ENCODE measurements around the gene CLN3. TPM values are rescaled to one million over a fixed set of nuclear protein-coding genes. Genes with fewer than 3 reads are reported as not detected.

Gene CLN3
- total and polyA plus RNA-seq, 2 donors from 2014 or later (not counting 2 experiments from before 2014, with no cell fraction given), result 11.2 to 28.1 TPM

Other genes with a start within 250 kb of the CLN3 start
- gene SBK1, start 199.5 kb downstream of the CLN3 start, total RNA-seq, result 0.10 and 0.14 TPM in 2 replicates
- gene SBK1, start 199.5 kb downstream of the CLN3 start, polyA plus RNA-seq, result 0.14 and 0.15 TPM in 2 replicates
- gene NPIPB6, start 128.6 kb downstream of the CLN3 start, total RNA-seq, result 0.21 and 0.58 TPM in 2 replicates
- 0.09 and 0.12 TPM in 2 replicates for gene NPIPB6, start 128.6 kb downstream of the CLN3 start, polyA plus RNA-seq
- gene EIF3CL, start 88.2 kb downstream of the CLN3 start, total RNA-seq, result 125 and 127 TPM in 2 replicates
- gene EIF3CL, start 88.2 kb downstream of the CLN3 start, polyA plus RNA-seq, result 63.0 and 73.8 TPM in 2 replicates
- gene NPIPB7, start 19.7 kb downstream of the CLN3 start, total RNA-seq, result not detected in 2 replicates
- not detected in 2 replicates for gene NPIPB7, start 19.7 kb downstream of the CLN3 start, polyA plus RNA-seq
- gene APOBR, start 2.6 kb upstream of the CLN3 start, total RNA-seq, result not detected in 2 replicates
- gene APOBR, start 2.6 kb upstream of the CLN3 start, polyA plus RNA-seq, result not detected in 2 replicates
- gene IL27, start 14.8 kb upstream of the CLN3 start, total RNA-seq, result not detected in 2 replicates
- not detected in 2 replicates for gene IL27, start 14.8 kb upstream of the CLN3 start, polyA plus RNA-seq
- gene NUPR1, start 46.9 kb upstream of the CLN3 start, total RNA-seq, result 23.7 and 35.2 TPM in 2 replicates
- 51.7 and 75.5 TPM in 2 replicates for gene NUPR1, start 46.9 kb upstream of the CLN3 start, polyA plus RNA-seq
- gene SGF29, start 61.8 kb upstream of the CLN3 start, total RNA-seq, result 19.2 and 25.9 TPM in 2 replicates
- 16.8 and 20.3 TPM in 2 replicates for gene SGF29, start 61.8 kb upstream of the CLN3 start, polyA plus RNA-seq
- 0.25 TPM in 1 of 2 replicates, not detected in the other for gene SULT1A2, start 105.0 kb upstream of the CLN3 start, total RNA-seq
- 0.06 TPM in 2 replicates for gene SULT1A2, start 105.0 kb upstream of the CLN3 start, polyA plus RNA-seq
- gene SULT1A1, start 118.0 kb upstream of the CLN3 start, total RNA-seq, result 1.6 and 1.8 TPM in 2 replicates
- 1.8 TPM in 2 replicates for gene SULT1A1, start 118.0 kb upstream of the CLN3 start, polyA plus RNA-seq
- gene NPIPB8, start 146.0 kb upstream of the CLN3 start, total RNA-seq, result 0.46 and 0.48 TPM in 2 replicates
- not detected in 2 replicates for gene NPIPB8, start 146.0 kb upstream of the CLN3 start, polyA plus RNA-seq
- 512 and 722 TPM in 2 replicates for gene EIF3C, start 219.4 kb upstream of the CLN3 start, total RNA-seq
- 758 and 853 TPM in 2 replicates for gene EIF3C, start 219.4 kb upstream of the CLN3 start, polyA plus RNA-seq

Measured in foreskin keratinocyte (primary cell).